K562 (cell line): ENCODE measurements around the gene HSPA4. TPM values are rescaled to one million over a fixed set of nuclear protein-coding genes. Genes with fewer than 3 reads are reported as not detected.
A peak's percentile ranks its signal among the peaks of the same experiment; 100 is the strongest.

ENCODE experiments used
- ASH1L ChIP-seq: fragments of 450-650 bp; IDR thresholded peaks from 2 replicates; pipeline ENCODE4 v1.6.1; 2018; ENCODE audit warnings: borderline replicate concordance, mild to moderate bottlenecking, low read depth; ENCODE audit not compliant: partially characterized antibody
- DPF2 ChIP-seq: fragments of 450-650 bp; IDR thresholded peaks from 2 replicates; pipeline ENCODE4 v1.6.1; 2016
- E2F8 ChIP-seq: fragments of 450-650 bp; IDR thresholded peaks from 2 replicates; pipeline ENCODE4 v1.7.1; 2018; ENCODE audit warnings: mild to moderate bottlenecking, low read depth; ENCODE audit not compliant: partially characterized antibody
- E4F1 ChIP-seq: fragments of 250-450 bp; sonication (Bioruptor Pico); IDR thresholded peaks from 2 replicates; pipeline ENCODE4 v1.5.0; 2021; ENCODE audit warnings: mild to moderate bottlenecking, borderline replicate concordance
- ETS1 ChIP-seq: conservative IDR thresholded peaks from 2 replicates; pipeline ENCODE4 v1.6.1; 2011; ENCODE audit warnings: low read depth, mild to moderate bottlenecking, low read length; ENCODE audit not compliant: control insufficient read depth
- HCFC1 ChIP-seq: IDR thresholded peaks from 2 replicates; pipeline ENCODE4 v1.6.1; 2012; ENCODE audit warnings: low read depth, low read length, improper control_type of control experiment
- KDM1A ChIP-seq, 2 experiments: fragments of 450-650 bp; IDR thresholded peaks; 2 replicates each; pipeline ENCODE4 v1.6.1; 2016; ENCODE audit warnings: mild to moderate bottlenecking in 2 of 2
- PRDM10 ChIP-seq: fragments of 450-650 bp; IDR thresholded peaks from 2 replicates; pipeline ENCODE4 v1.6.1; 2018; ENCODE audit not compliant: partially characterized antibody
- RNF219 ChIP-seq: fragments of 250-450 bp; sonication (Bioruptor Pico); IDR thresholded peaks from 2 replicates; pipeline ENCODE4 v1.5.0; 2022; ENCODE audit warnings: mild to moderate bottlenecking
- ZBTB1 ChIP-seq: sonication (generic); formaldehyde crosslinking; IDR thresholded peaks from 2 replicates; pipeline ENCODE4 v1.8.1; 2023; ENCODE audit warnings: missing genetic modification reagents, low read depth, mild to moderate bottlenecking, borderline replicate concordance
- ZBTB7A ChIP-seq: IDR thresholded peaks from 2 replicates; pipeline ENCODE4 v1.6.1; 2011; ENCODE audit warnings: low read depth, mild to moderate bottlenecking, low read length, moderate library complexity, borderline replicate concordance; ENCODE audit not compliant: control insufficient read depth
- ZBTB8A ChIP-seq: fragments of 450-650 bp; IDR thresholded peaks from 2 replicates; pipeline ENCODE4 v1.6.1; 2018; ENCODE audit warnings: mild to moderate bottlenecking, moderate library complexity; ENCODE audit not compliant: partially characterized antibody
- ZNF347 ChIP-seq: fragments of 450-650 bp; formaldehyde crosslinking; IDR thresholded peaks from 2 replicates; pipeline ENCODE4 v1.4.0; 2020; ENCODE audit warnings: low read depth, mild to moderate bottlenecking, moderate library complexity
- ZNF551 ChIP-seq: fragments of 250-450 bp; sonication (Bioruptor Pico); IDR thresholded peaks from 2 replicates; pipeline ENCODE4 v1.5.0; 2021; ENCODE audit warnings: mild to moderate bottlenecking, moderate library complexity
- polyA plus RNA-seq, 8 experiments: library from polyadenylated mRNA; depleted of rRNA in 4 of 8; stranded (reverse) in 5 of 8; unstranded in 3 of 8; fragments of >200 nt; fragmentation: Nextera tagmentation in 2 of 8; fragmentation: Illumina TruSeq in 1 of 8; extraction: Ambion mirVana in 2 of 8; extraction: Trizol in 1 of 8; gene quantifications; 2 replicates each; pipeline versions ENCODE4 v1.2.1 to v1.2.3, GENCODE V29; 2011 to 2014; ENCODE audit warnings: inconsistent platforms in 1 of 8, missing spikeins in 1 of 8
- total RNA-seq, 7 experiments: library from RNA; depleted of rRNA in 6 of 7; stranded (reverse); fragments of >200 nt in 6 of 7; fragmentation: Illumina TruSeq in 2 of 7; extraction: Trizol in 2 of 7; gene quantifications; 2 replicates each; pipeline versions ENCODE4 v1.2.1 to v1.2.3, GENCODE V29; 2011 to 2021; ENCODE audit warnings: low replicate concordance in 1 of 7

HSPA4 gene
- total and polyA plus RNA-seq, 9 of the 15 experiments (the other 6 are each of a cell fraction or from before 2014, with no cell fraction given) = 90.3 to 286 (median 148) TPM

GRCh38 chr5:133130387-133131118 is 78.7 kb downstream of the HSPA4 start (continued):
- TF ChIP-seq E4F1 (CRISPR knock-in tag) (no peak), ETS1 (no peak), ZNF551 (CRISPR knock-in tag) (no peak), KDM1A (IDR thresholded peaks at IDR 0.05) (no peak), RNF219 (CRISPR knock-in tag) (no peak), ZBTB7A (no peak), ZBTB1 (CRISPR knock-in tag) (no peak), ZNF347 (CRISPR knock-in tag) (no peak), PRDM10 (peak; percentile 9), ASH1L (no peak), HCFC1 (no peak), DPF2 (no peak), E2F8 (no peak), ZBTB8A (no peak)
